Left cardiac atrium (tissue), 4 donors: Measurements from ENCODE around the gene SIDT1. TPM values are rescaled to one million over a fixed set of nuclear protein-coding genes. Genes with fewer than 3 reads are reported as not detected.

Experiments
- ATAC-seq, 2 donors: fragments of 200-7000 bp; cut with Tn5 transposase; one replicate each; pipeline ENCODE4 v1.9.1; 2020; ENCODE audit warnings: mild to moderate bottlenecking in 2 of 2, moderate library complexity in 2 of 2
- DNase-seq: peaks from one replicate; pipeline ENCODE4 v3.0.0-alpha.2; 2020
- intact Hi-C, 2 donors: fragments of 100-400 bp; cut with DNase I; formaldehyde crosslinking; loops; one replicate each; pipeline versions ENCODE4 v1.14.1 to v1.15.1; 2022 to 2023
- total RNA-seq, 2 donors: library from RNA; stranded (reverse); fragmentation: NEBNext Ultra II Directional; extraction: Animal tissue kit (Norgen Biotek cat#: 25700); gene quantifications; one replicate each; pipeline ENCODE4 v1.2.1, GENCODE V29; 2021
- donor health status: DM: no; HTN: yes; CAD: no.
- donor health status: DM: no; HTN: yes; CAD: no; lungs with severe emphysema.
- donor health status: DM: yes; HTN: yes; CAD: no.
- donor health status: Dilated cardiomyopathy.

Gene SIDT1
- total RNA-seq, 2 donors from 2014 or later: 0.71 to 0.79 TPM

GRCh38 chr3:113536627-113537101 is 4.3 kb downstream of the SIDT1 start:
- DNase-seq: no peak
- intact Hi-C loops: no loop called here
- ATAC-seq: no peak

- ATAC-seq: no peak
- intact Hi-C loops: no loop called here
- no peak for DNase-seq
These were observed 4.8 kb downstream of the SIDT1 start for GRCh38 chr3:113537155-113537554.

GRCh38 chr3:113541519-113541918 is 9.2 kb downstream of the SIDT1 start:
- DNase-seq (no peak), ATAC-seq (no peak)
- intact Hi-C loops: no loop called here

- intact Hi-C loops: no loop called here
- no peak for ATAC-seq
These were observed 13.2 kb downstream of the SIDT1 start for GRCh38 chr3:113545594-113545993.

GRCh38 chr3:113546414-113546893 is 14.1 kb downstream of the SIDT1 start:
- ATAC-seq: no peak
- intact Hi-C loops: no loop called here
- DNase-seq: no peak

More at GRCh38 chr3:113545594-113545993, 13.2 kb downstream of the SIDT1 start:
- DNase-seq: no peak

GRCh38 chr3:113548501-113548900 is 16.1 kb downstream of the SIDT1 start:
- ATAC-seq (no peak), DNase-seq (no peak)
- intact Hi-C loops: no loop called here

GRCh38 chr3:113551820-113552219 is 19.5 kb downstream of the SIDT1 start:
- intact Hi-C loops: no loop called here
- ATAC-seq (no peak), DNase-seq (no peak)

- intact Hi-C loops: no loop called here
- DNase-seq: no peak
These were observed 20.5 kb downstream of the SIDT1 start for GRCh38 chr3:113552851-113553250.

GRCh38 chr3:113555138-113555537 is 22.8 kb downstream of the SIDT1 start:
- no peak for DNase-seq
- intact Hi-C loops: no loop called here
- ATAC-seq: no peak

More at GRCh38 chr3:113552851-113553250, 20.5 kb downstream of the SIDT1 start:
- ATAC-seq: no peak

GRCh38 chr3:113556316-113556945 is 24.1 kb downstream of the SIDT1 start:
- ATAC-seq: no peak
- intact Hi-C loops: no loop called here

GRCh38 chr3:113556946-113557335 is 24.6 kb downstream of the SIDT1 start:
- ATAC-seq: no peak
- intact Hi-C loops: no loop called here
- no peak for DNase-seq

More at GRCh38 chr3:113556316-113556945, 24.1 kb downstream of the SIDT1 start:
- DNase-seq: no peak

- no peak for DNase-seq
- ATAC-seq: no peak
- intact Hi-C loops: no loop called here
These were observed 25.0 kb downstream of the SIDT1 start for GRCh38 chr3:113557374-113557773.

- no peak for DNase-seq
- intact Hi-C loops: no loop called here
These were observed 26.7 kb downstream of the SIDT1 start for GRCh38 chr3:113559009-113559408.

GRCh38 chr3:113560271-113560670 is 27.9 kb downstream of the SIDT1 start:
- ATAC-seq (no peak), DNase-seq (no peak)
- intact Hi-C loops: no loop called here

More at GRCh38 chr3:113559009-113559408, 26.7 kb downstream of the SIDT1 start:
- ATAC-seq: no peak

- intact Hi-C loops: no loop called here
- no peak for DNase-seq
- no peak for ATAC-seq
These were observed 28.7 kb downstream of the SIDT1 start for GRCh38 chr3:113560831-113561623.

GRCh38 chr3:113565555-113565954 is 33.2 kb downstream of the SIDT1 start:
- intact Hi-C loops: no loop called here

GRCh38 chr3:113570158-113570557 is 37.8 kb downstream of the SIDT1 start:
- DNase-seq (no peak), ATAC-seq (no peak)
- intact Hi-C loops: no loop called here

More at GRCh38 chr3:113565555-113565954, 33.2 kb downstream of the SIDT1 start:
- ATAC-seq: no peak
- no peak for DNase-seq

GRCh38 chr3:113571360-113571759 is 39.0 kb downstream of the SIDT1 start:
- intact Hi-C loops: no loop called here
- no peak for ATAC-seq
- DNase-seq: no peak

GRCh38 chr3:113573728-113574127 is 41.4 kb downstream of the SIDT1 start:
- peak in 1 of 2 donors; percentile 19 for ATAC-seq
- no peak for DNase-seq
- intact Hi-C loops: no loop called here

GRCh38 chr3:113574213-113574612 is 41.9 kb downstream of the SIDT1 start:
- no peak for ATAC-seq
- DNase-seq: no peak
- intact Hi-C loops: no loop called here
